ENCODE results near the gene CCL16. TPM values are rescaled to one million over a fixed set of nuclear protein-coding genes. Genes with fewer than 3 reads are reported as not detected.
"Not testable (repeated sequence)": the region's sequence is repeated elsewhere in the genome, so short reads cannot be mapped to it uniquely, and the experiment has no call there.

The CCL16 gene
- total RNA-seq, 2 donors from 2014 or later = not detected

GRCh38 chr17:36001862-36002603, 20.7 kb upstream of the CCL16 start:
- no peak overlapping the region for H3K27ac Mint-ChIP-seq
- DNase-seq (no peak), ATAC-seq (no peak)
- no peaks in the 10 kb centered on the region for H3K36me3 Mint-ChIP-seq (ENCODE audit: low read depth)
- H3K4me1 Mint-ChIP-seq = peaks cover 4% of the 10 kb centered on the region
- H3K27me3 Mint-ChIP-seq = peaks cover 52% of the 10 kb centered on the region
- H3K4me3 Mint-ChIP-seq = no peak overlapping the region
- H3K9me3 ChIP-seq (ENCODE audit: control insufficient read depth, low read length, poor library complexity, severe bottlenecking) = no peaks in the 10 kb centered on the region

GRCh38 chr17:36001110-36001771, 19.9 kb upstream of the CCL16 start, which contains the start of gene CCL15:
Gene CCL15 (minus strand): TSS chr17:36001553. CDS start chr17:36001492, 61 bp downstream.
- Mint-ChIP-seq H3K27me3 (peaks cover 56% of the 10 kb centered on the region), H3K27ac (no peak within 1 kb of the TSS), H3K4me3 (no peak within 1 kb of the TSS), H3K4me1 (peaks cover 7% of the 10 kb centered on the region), H3K36me3 (ENCODE audit: low read depth) (no peaks in the 10 kb centered on the region)
- DNase-seq (no peak), ATAC-seq (no peak)
- H3K9me3 ChIP-seq (ENCODE audit: control insufficient read depth, low read length, poor library complexity, severe bottlenecking) = no peaks in the 10 kb centered on the region

- ATAC-seq = no peak
- Mint-ChIP-seq H3K4me3 (no peak overlapping the region), H3K36me3 (ENCODE audit: low read depth) (no peaks in the 10 kb centered on the region), H3K27ac (no peak overlapping the region), H3K4me1 (peaks cover 7% of the 10 kb centered on the region), H3K27me3 (peaks cover 54% of the 10 kb centered on the region)
- no peak for DNase-seq
- no peaks in the 10 kb centered on the region for H3K9me3 ChIP-seq (ENCODE audit: control insufficient read depth, low read length, poor library complexity, severe bottlenecking)
These were observed 19.4 kb upstream of the CCL16 start for GRCh38 chr17:36000732-36001109.

GRCh38 chr17:35998756-35999155, 17.5 kb upstream of the CCL16 start:
- Mint-ChIP-seq H3K27ac (no peak overlapping the region), H3K4me1 (peaks cover 3% of the 10 kb centered on the region), H3K36me3 (ENCODE audit: low read depth) (no peaks in the 10 kb centered on the region), H3K27me3 (peaks cover 44% of the 10 kb centered on the region), H3K4me3 (no peak overlapping the region)
- ATAC-seq = no peak
- no peaks in the 10 kb centered on the region for H3K9me3 ChIP-seq (ENCODE audit: control insufficient read depth, low read length, poor library complexity, severe bottlenecking)
- no peak for DNase-seq

- Mint-ChIP-seq H3K27me3 (peaks cover 46% of the 10 kb centered on the region), H3K4me3 (no peak overlapping the region), H3K27ac (no peak overlapping the region), H3K4me1 (peaks cover 3% of the 10 kb centered on the region), H3K36me3 (ENCODE audit: low read depth) (no peaks in the 10 kb centered on the region)
- no peak for DNase-seq
- H3K9me3 ChIP-seq (ENCODE audit: control insufficient read depth, low read length, poor library complexity, severe bottlenecking) = no peaks in the 10 kb centered on the region
- ATAC-seq = no peak
These were observed 16.8 kb upstream of the CCL16 start for GRCh38 chr17:35998018-35998545.

- ATAC-seq; H3K27ac Mint-ChIP-seq; H3K4me1 Mint-ChIP-seq; H3K4me3 Mint-ChIP-seq; H3K36me3 Mint-ChIP-seq (ENCODE audit: low read depth); H3K9me3 ChIP-seq (ENCODE audit: control insufficient read depth, low read length, poor library complexity, severe bottlenecking); DNase-seq: not testable (repeated sequence)
- peaks cover 32% of the 10 kb centered on the region for H3K27me3 Mint-ChIP-seq
These were observed 14.0 kb upstream of the CCL16 start for GRCh38 chr17:35995346-35995745.

GRCh38 chr17:35991075-35991474, 9.8 kb upstream of the CCL16 start:
- ATAC-seq = no peak
- H3K4me1 Mint-ChIP-seq = no peaks in the 10 kb centered on the region
- H3K27me3 Mint-ChIP-seq = peaks cover 15% of the 10 kb centered on the region
- no peak overlapping the region for H3K4me3 Mint-ChIP-seq
- no peaks in the 10 kb centered on the region for H3K36me3 Mint-ChIP-seq (ENCODE audit: low read depth)
- no peak overlapping the region for H3K27ac Mint-ChIP-seq
- no peaks in the 10 kb centered on the region for H3K9me3 ChIP-seq (ENCODE audit: control insufficient read depth, low read length, poor library complexity, severe bottlenecking)
- no peak for DNase-seq

GRCh38 chr17:35988164-35988563, 6.9 kb upstream of the CCL16 start:
- DNase-seq (no peak), ATAC-seq (no peak)
- H3K36me3 Mint-ChIP-seq (ENCODE audit: low read depth) = no peaks in the 10 kb centered on the region
- H3K4me3 Mint-ChIP-seq = no peak overlapping the region
- H3K9me3 ChIP-seq (ENCODE audit: control insufficient read depth, low read length, poor library complexity, severe bottlenecking) = no peaks in the 10 kb centered on the region
- peaks cover 28% of the 10 kb centered on the region for H3K27me3 Mint-ChIP-seq
- no peak overlapping the region for H3K27ac Mint-ChIP-seq
- no peaks in the 10 kb centered on the region for H3K4me1 Mint-ChIP-seq

- H3K9me3 ChIP-seq (ENCODE audit: control insufficient read depth, low read length, poor library complexity, severe bottlenecking) = no peaks in the 10 kb centered on the region
- Mint-ChIP-seq H3K27me3 (peaks cover 19% of the 10 kb centered on the region), H3K4me3 (no peak within 1 kb of the TSS), H3K4me1 (no peaks in the 10 kb centered on the region), H3K36me3 (ENCODE audit: low read depth) (no peaks in the 10 kb centered on the region), H3K27ac (no peak within 1 kb of the TSS)
- ATAC-seq (no peak), DNase-seq (no peak)
These were observed 5.3 kb upstream of the CCL16 start, which contains the start of gene CCL14 for GRCh38 chr17:35986643-35987042. Gene CCL14 (minus strand): TSS chr17:35986729. CDS start chr17:35986649, 80 bp downstream.

GRCh38 chr17:35984140-35984539, 2.8 kb upstream of the CCL16 start:
- peaks cover 3% of the 10 kb centered on the region for H3K4me1 Mint-ChIP-seq
- H3K27ac Mint-ChIP-seq = no peak overlapping the region
- DNase-seq (no peak), ATAC-seq (no peak)
- H3K4me3 Mint-ChIP-seq = no peak overlapping the region
- H3K9me3 ChIP-seq (ENCODE audit: control insufficient read depth, low read length, poor library complexity, severe bottlenecking) = no peaks in the 10 kb centered on the region
- H3K36me3 Mint-ChIP-seq (ENCODE audit: low read depth) = peaks cover 2% of the 10 kb centered on the region
- peaks cover 30% of the 10 kb centered on the region for H3K27me3 Mint-ChIP-seq

GRCh38 chr17:35982409-35983191, 1.3 kb upstream of the CCL16 start:
- H3K4me1 Mint-ChIP-seq = peaks cover 3% of the 10 kb centered on the region
- H3K9me3 ChIP-seq (ENCODE audit: control insufficient read depth, low read length, poor library complexity, severe bottlenecking) = no peaks in the 10 kb centered on the region
- H3K27ac Mint-ChIP-seq = no peak overlapping the region
- DNase-seq (no peak), ATAC-seq (no peak)
- peaks cover 45% of the 10 kb centered on the region for H3K27me3 Mint-ChIP-seq
- no peak overlapping the region for H3K4me3 Mint-ChIP-seq
- H3K36me3 Mint-ChIP-seq (ENCODE audit: low read depth) = peaks cover 4% of the 10 kb centered on the region

- Mint-ChIP-seq H3K27me3 (peaks cover 50% of the 10 kb centered on the region), H3K27ac (no peak overlapping the region), H3K4me1 (peaks cover 3% of the 10 kb centered on the region), H3K4me3 (no peak overlapping the region), H3K36me3 (ENCODE audit: low read depth) (peaks cover 4% of the 10 kb centered on the region)
- H3K9me3 ChIP-seq (ENCODE audit: control insufficient read depth, low read length, poor library complexity, severe bottlenecking) = no peaks in the 10 kb centered on the region
- DNase-seq (no peak), ATAC-seq (no peak)
These were observed 622 bp upstream of the CCL16 start for GRCh38 chr17:35981908-35982330.

GRCh38 chr17:35978346-35978745, 3.0 kb downstream of the CCL16 start:
- Mint-ChIP-seq H3K4me3 (no peak overlapping the region), H3K27me3 (peaks cover 40% of the 10 kb centered on the region), H3K4me1 (peaks cover 5% of the 10 kb centered on the region)

More at GRCh38 chr17:35978346-35978745, 3.0 kb downstream of the CCL16 start:
- no peak for ATAC-seq
- no peaks in the 10 kb centered on the region for H3K9me3 ChIP-seq (ENCODE audit: control insufficient read depth, low read length, poor library complexity, severe bottlenecking)
- DNase-seq = no peak
- no peak overlapping the region for H3K27ac Mint-ChIP-seq
- H3K36me3 Mint-ChIP-seq (ENCODE audit: low read depth) = peaks cover 4% of the 10 kb centered on the region

Measured in T-helper 17 cell (primary cell).